Lung (tissue), 12 donors: Measurements from ENCODE around the gene MAP3K19. TPM values are rescaled to one million over a fixed set of nuclear protein-coding genes. Genes with fewer than 3 reads are reported as not detected.

Experiments used
- ATAC-seq: fragments of 200-7000 bp; cut with Tn5 transposase; one replicate; pipeline ENCODE4 v1.9.1; 2020; ENCODE audit warnings: moderate number of reproducible peaks; ENCODE audit not compliant: insufficient read depth, low FRiP score
- DNase-seq, 3 donors: peaks; one replicate each; pipeline ENCODE4 v3.0.0-alpha.2; 2013 to 2017
- H3K27ac ChIP-seq, 2 donors: one replicate each; pipeline ENCODE4 v1.5.1; 2013; ENCODE audit warnings: mild to moderate bottlenecking in 2 of 2, moderate library complexity in 2 of 2, control low read depth in 1 of 2, inconsistent platforms in 1 of 2, low read depth in 1 of 2, low read length in 1 of 2
- H3K27me3 ChIP-seq, 3 donors: one replicate each; pipeline ENCODE4 v1.5.1; 2013; ENCODE audit warnings: low read length in 2 of 3; ENCODE audit not compliant: control insufficient read depth in 3 of 3, insufficient read depth in 3 of 3
- H3K36me3 ChIP-seq, 4 donors: one replicate each; pipeline ENCODE4 v1.5.1; 2013; ENCODE audit warnings: low read length in 4 of 4, mild to moderate bottlenecking in 1 of 4, moderate library complexity in 1 of 4; ENCODE audit not compliant: control insufficient read depth in 4 of 4, insufficient read depth in 4 of 4
- H3K4me1 ChIP-seq, 5 donors: one replicate each; pipeline ENCODE4 v1.5.1; 2013; ENCODE audit warnings: low read length in 5 of 5, mild to moderate bottlenecking in 2 of 5, moderate library complexity in 1 of 5; ENCODE audit not compliant: control insufficient read depth in 5 of 5, insufficient read depth in 5 of 5
- H3K4me3 ChIP-seq: one replicate; pipeline ENCODE4 v1.5.1; 2013; ENCODE audit warnings: mild to moderate bottlenecking, control low read depth, moderate library complexity
- H3K9ac ChIP-seq, 2 donors: one replicate each; pipeline ENCODE4 v1.5.1; 2013; ENCODE audit warnings: low read length in 2 of 2, control low read depth in 1 of 2; ENCODE audit not compliant: insufficient read depth in 1 of 2
- H3K9me3 ChIP-seq, 4 donors: one replicate each; pipeline ENCODE4 v1.5.1; 2013; ENCODE audit warnings: low read length in 3 of 4, mild to moderate bottlenecking in 1 of 4, moderate library complexity in 1 of 4; ENCODE audit not compliant: control insufficient read depth in 4 of 4, insufficient read depth in 3 of 4
- WGBS, 2 donors: extraction: QIAGEN DNeasy Blood & Tissue Kit; methylation state at CpG; one replicate each; pipeline ENCODE4 v1.1.7; 2013; 5-methylcytosine and 5-hydroxymethylcytosine counted together
- polyA plus RNA-seq, 2 donors: library from polyadenylated mRNA; stranded (reverse); fragments of 200-250 nt; gene quantifications; one replicate each; pipeline ENCODE4 v1.2.1, GENCODE V29; 2013
- total RNA-seq, 2 donors: library from RNA; depleted of rRNA in 1 of 2; stranded (reverse); fragments of >200 nt in 1 of 2; gene quantifications; one replicate each; pipeline ENCODE4 v1.2.1, GENCODE V29; 2014 to 2021
- TF ChIP-seq, protein P1 (sequence below): IDR thresholded peaks from 2 replicates; pipeline ENCODE4 v1.5.1; 2012; ENCODE audit warnings: mild to moderate bottlenecking; ENCODE audit errors: control extremely low read depth, extremely low read depth
- donor health status: control.
- donor health status: control.
- donor health status: Bipolar disorder and iron deficiency.
- donor health status: healthy.
- donor health status: DM: yes; HTN: yes; CAD: no.

Gene MAP3K19
- total and polyA plus RNA-seq, 4 donors, result 1.9 to 21.1 (median 6.9) TPM

DNA sequence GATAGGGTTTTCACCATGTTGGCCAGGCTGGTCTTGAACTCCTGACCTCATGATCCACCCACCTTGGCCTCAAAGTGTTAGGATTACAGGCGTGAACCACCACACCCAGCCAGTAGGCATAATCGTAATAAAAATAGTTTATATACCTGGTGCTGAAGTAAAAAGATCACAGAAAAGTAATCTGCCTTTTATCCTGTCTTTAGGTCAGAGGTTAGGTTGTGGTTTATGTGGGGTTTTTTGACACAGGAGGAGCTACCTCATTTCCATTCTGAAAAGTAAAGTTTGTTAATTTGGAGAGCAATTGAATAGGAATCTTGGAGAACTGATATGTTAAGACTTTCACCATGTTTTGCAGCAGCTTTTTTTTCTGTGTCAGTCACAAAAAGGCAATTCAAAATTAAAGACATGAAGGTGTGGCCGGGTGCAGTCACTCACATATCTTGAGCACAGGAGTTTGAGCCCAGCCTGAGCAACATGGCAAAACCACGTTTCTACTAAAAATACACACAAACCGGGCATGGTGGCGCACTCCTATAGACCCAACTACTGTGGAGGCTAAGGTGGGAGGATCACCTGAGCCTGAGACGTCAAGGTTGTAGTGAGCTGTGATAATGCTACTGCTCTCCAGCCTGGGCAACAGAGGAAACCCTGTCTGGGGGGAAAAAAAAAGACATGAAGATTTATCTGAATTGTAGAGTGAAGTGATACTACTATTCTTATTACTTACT is 97.1 kb downstream of the MAP3K19 start:
- peaks cover 22 to 59% (median 43%) of the 10 kb centered on the region in 4 donors for H3K36me3 ChIP-seq

DNA sequence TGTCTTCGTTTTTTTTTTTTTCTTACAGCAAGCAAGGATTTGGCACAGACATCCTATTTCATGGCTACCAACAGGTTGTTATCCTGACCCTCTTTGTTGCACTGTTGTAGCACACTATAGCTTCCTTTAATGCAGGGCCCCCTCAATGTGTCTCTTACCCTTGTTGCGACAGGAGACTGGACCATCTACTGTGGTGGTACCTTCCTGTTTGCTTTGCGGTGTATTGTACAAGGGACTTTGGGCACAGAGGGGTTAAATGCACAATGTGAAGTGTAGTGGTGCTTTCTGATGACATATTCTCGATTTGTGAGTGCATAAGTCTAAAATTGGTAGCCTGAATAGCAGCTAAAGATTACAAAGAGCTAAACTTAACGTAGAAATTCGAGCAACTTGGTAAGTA is 101.2 kb downstream of the MAP3K19 start:
- WGBS, 2 donors, result 89 to 93% methylated on average over 6 of the region's 6 CpGs
- TF ChIP-seq, protein P1, sequence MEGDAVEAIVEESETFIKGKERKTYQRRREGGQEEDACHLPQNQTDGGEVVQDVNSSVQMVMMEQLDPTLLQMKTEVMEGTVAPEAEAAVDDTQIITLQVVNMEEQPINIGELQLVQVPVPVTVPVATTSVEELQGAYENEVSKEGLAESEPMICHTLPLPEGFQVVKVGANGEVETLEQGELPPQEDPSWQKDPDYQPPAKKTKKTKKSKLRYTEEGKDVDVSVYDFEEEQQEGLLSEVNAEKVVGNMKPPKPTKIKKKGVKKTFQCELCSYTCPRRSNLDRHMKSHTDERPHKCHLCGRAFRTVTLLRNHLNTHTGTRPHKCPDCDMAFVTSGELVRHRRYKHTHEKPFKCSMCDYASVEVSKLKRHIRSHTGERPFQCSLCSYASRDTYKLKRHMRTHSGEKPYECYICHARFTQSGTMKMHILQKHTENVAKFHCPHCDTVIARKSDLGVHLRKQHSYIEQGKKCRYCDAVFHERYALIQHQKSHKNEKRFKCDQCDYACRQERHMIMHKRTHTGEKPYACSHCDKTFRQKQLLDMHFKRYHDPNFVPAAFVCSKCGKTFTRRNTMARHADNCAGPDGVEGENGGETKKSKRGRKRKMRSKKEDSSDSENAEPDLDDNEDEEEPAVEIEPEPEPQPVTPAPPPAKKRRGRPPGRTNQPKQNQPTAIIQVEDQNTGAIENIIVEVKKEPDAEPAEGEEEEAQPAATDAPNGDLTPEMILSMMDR, result no peak
- peaks cover 16 to 45% (median 34%) of the 10 kb centered on the region in 4 donors for H3K36me3 ChIP-seq

More for the DNA sequence above, 97.1 kb downstream of the MAP3K19 start:
- Histone ChIP-seq H3K4me3 (no peak overlapping the region), H3K27ac (no peak overlapping the region), H3K27me3 (no peaks in the 10 kb centered on the region), H3K9me3 (no peaks in the 10 kb centered on the region), H3K9ac (peak overlapping the region in 1 of 2 donors; percentile 13), H3K4me1 (no peaks in the 10 kb centered on the region)
- DNase-seq (no peak), ATAC-seq (no peak)
- WGBS, 2 donors, result 84 to 87% methylated on average over 7 of the region's 7 CpGs
- TF ChIP-seq, protein P1, result no peak

DNA sequence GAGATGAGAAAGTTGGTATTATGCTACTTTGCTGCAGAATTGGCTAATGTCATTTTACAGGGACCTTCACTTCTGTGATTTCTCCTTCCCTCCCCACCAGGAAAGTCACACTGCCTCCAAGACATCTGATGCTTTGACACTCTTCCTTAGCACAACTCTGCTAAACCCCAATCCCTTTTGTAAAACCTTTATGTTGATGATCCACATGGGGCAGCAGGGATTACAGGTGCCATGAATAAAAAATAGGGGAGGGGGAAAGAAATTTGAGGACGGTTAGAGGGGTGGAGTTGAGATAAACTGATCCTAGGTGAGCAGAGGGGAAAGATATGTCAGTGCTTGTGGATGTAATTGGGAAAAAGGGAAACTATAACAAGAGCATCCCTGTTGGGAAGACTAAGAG is 102.3 kb downstream of the MAP3K19 start:
- TF ChIP-seq, protein P1, result no peak
- WGBS, 2 donors, result 84 to 85% methylated on average over 1 of the region's 1 CpG
- Histone ChIP-seq H3K9ac (no peak overlapping the region), H3K27me3 (no peaks in the 10 kb centered on the region), H3K9me3 (no peaks in the 10 kb centered on the region), H3K36me3 (peaks cover 18 to 47% (median 35%) of the 10 kb centered on the region in 4 donors), H3K4me1 (peaks cover 0 to 4% (median 0%) of the 10 kb centered on the region in 5 donors), H3K4me3 (no peak overlapping the region), H3K27ac (no peak overlapping the region)
- ATAC-seq, result no peak
- DNase-seq, result no peak

More for the DNA sequence above, 101.2 kb downstream of the MAP3K19 start:
- Histone ChIP-seq H3K4me1 (peaks cover 0 to 4% (median 0%) of the 10 kb centered on the region in 5 donors), H3K27ac (no peak overlapping the region), H3K4me3 (no peak overlapping the region), H3K27me3 (no peaks in the 10 kb centered on the region), H3K9me3 (no peaks in the 10 kb centered on the region), H3K9ac (no peak overlapping the region)
- ATAC-seq (no peak), DNase-seq (no peak)
